GM12874 (cell line): ENCODE results near the gene G6PC3.

Source experiments
- TF ChIP-seq, protein P1 (sequence below): IDR thresholded peaks from 2 replicates; pipeline ENCODE4 v1.5.1; 2011; ENCODE audit warnings: low read depth, mild to moderate bottlenecking, control low read depth, low read length, moderate library complexity; ENCODE audit not compliant: insufficient read depth

Gene G6PC3

DNA sequence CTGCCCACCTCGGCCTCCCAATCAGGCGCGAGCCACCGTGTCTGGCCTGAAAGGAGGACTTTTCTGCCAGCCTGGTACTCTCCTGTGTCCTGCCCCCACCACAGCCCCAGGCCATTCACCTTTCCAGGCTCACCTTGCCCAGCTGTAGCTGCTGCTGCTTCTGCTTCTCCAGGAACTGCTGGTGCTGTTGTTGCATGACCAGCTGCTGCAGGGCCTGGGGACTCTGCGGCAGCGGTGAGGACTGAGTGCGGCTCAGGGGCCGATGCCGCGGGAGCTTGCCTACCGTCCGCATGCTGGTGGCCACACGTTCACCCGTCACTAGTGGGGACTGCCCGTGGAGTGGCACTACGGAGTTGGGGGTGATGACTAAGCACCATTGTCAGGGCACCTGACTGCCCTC, 17.7 kb downstream of the G6PC3 start:
- TF ChIP-seq, protein P1, sequence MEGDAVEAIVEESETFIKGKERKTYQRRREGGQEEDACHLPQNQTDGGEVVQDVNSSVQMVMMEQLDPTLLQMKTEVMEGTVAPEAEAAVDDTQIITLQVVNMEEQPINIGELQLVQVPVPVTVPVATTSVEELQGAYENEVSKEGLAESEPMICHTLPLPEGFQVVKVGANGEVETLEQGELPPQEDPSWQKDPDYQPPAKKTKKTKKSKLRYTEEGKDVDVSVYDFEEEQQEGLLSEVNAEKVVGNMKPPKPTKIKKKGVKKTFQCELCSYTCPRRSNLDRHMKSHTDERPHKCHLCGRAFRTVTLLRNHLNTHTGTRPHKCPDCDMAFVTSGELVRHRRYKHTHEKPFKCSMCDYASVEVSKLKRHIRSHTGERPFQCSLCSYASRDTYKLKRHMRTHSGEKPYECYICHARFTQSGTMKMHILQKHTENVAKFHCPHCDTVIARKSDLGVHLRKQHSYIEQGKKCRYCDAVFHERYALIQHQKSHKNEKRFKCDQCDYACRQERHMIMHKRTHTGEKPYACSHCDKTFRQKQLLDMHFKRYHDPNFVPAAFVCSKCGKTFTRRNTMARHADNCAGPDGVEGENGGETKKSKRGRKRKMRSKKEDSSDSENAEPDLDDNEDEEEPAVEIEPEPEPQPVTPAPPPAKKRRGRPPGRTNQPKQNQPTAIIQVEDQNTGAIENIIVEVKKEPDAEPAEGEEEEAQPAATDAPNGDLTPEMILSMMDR: no peak

DNA sequence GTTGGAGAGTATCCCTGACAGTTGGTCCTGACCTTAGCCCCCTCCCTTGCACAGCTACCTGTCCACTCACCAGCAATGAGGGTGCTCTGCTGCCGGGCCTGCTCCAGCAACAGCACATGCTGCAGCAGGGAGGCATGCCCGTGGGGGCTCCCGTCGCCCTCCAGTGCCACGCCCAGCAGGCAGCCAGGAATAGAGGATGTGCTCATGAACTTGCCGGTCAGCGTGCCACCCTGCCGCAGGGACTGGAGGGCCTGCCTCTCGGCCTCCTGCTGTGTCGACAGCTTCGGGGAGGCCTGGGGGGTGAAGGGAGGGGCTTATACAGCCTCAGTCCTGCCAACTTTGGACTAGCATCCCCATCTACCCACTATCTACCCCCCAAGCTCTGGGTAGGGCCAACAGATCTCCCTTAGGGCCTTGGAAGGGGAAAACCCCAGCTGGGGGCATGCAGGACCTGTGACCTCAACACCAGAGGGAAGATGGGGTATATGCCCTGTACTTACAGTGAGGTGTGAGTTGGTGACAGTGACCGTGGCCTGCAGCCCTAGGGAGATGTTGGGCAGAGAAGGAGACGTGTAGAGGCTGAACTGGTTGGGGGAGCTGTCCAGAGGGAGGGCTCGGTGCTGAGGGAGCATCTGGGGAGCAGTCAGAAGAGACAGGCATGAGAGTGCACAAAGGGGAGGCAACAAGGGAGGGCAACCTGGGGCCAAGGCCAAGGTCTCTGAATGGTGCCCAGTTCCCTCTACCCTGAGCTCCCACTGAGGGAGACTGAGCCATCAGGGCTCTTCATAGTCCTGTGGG, 20.9 kb downstream of the G6PC3 start:
- TF ChIP-seq, protein P1: no peak

DNA sequence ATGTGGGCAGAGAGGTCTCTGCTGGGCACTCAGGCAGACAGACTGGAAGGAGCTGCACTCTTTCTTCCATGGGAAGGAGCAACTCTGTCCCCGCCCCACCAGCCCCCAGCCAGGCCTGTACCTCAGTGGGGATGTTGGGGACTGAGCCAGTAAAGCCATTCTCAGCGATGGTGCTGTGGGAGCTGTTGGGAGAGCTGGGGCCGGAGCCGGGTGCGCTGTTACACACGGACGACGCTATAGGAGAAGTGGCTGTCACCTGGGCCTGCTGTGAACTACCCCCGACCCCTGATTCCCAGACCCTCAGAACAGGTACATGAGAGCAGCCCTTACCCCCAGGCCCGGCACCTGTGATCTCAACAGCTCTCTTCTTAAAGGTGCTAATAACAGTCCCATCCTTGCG, 21.5 kb downstream of the G6PC3 start:
- TF ChIP-seq, protein P1: no peak

DNA sequence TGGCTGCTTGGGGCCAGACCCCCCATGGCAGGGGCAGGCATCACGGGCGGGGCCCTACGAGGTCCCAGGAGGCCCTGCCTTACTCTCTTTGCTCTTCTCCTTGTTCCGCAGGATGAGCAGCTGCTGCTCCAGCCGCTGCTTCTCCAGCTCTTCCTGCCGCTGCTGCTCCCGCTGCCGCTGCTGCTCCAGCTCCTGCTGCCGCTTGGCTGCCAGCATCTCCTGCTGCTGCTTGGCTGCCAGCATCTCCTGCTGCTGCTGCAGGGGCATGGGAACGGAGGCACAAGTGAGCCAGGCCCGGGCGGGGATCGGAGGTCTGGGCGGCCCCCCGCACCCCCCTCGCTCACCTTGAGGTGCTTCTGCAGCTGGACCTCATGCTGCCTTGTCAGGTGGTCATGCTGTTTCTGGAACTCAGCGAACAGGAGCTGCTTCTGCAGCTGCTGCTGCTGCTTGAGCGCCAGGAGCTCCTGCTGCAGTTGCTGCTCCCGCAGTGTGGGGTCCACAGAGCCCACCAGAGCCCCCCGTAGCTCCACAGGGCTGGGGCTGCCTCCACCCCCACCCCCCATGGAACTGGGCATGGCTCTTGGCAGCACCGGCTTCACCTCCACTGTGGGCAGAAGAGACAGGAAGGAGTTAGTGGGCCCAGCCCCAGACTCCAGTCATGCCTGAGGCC, 22.8 kb downstream of the G6PC3 start:
- TF ChIP-seq, protein P1: no peak

DNA sequence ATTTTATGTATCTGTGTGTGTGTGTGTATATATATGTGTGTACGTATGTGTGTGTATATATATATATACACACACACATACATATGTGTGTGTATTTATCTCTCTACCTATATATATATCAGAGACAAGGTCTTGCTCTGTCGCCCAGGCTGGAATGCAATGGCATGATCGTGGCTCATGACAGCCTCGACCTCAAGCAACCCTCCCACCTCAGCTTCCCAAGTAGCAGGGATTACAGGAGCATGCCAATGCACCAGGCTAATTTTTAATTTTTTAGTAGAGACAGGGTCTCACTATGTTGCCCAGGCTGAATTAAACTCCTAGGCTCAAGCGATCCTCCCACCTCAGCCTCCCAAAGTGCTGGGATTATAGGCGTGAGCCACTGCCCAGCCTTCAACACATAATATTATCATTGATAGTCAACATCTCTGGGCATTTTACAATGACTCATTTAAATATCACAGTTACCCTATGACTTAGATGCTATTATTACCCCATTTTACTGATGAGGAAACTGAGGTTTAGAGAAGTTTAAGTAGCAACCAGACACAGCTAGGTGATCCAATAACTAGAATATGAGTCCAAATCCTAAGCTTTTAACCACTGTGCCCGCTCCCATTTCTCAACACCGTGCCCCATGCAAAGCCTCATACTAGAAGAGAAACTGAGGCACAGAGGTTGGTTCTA, 24.3 kb downstream of the G6PC3 start:
- TF ChIP-seq, protein P1: no peak

DNA sequence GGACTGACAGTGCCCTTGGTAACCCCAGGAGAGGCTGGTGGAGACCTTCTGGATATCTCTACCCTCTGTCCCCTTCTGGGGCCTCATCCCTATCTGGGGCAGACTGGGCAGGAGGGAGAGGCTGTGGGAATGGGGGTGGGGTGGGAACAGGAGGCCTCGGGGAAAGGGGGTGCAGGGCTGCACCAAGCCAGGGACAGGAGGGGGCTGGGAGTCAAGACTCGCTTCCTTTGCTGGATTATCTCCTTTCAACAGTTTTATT, 24.8 kb downstream of the G6PC3 start:
- TF ChIP-seq, protein P1: no peak

DNA sequence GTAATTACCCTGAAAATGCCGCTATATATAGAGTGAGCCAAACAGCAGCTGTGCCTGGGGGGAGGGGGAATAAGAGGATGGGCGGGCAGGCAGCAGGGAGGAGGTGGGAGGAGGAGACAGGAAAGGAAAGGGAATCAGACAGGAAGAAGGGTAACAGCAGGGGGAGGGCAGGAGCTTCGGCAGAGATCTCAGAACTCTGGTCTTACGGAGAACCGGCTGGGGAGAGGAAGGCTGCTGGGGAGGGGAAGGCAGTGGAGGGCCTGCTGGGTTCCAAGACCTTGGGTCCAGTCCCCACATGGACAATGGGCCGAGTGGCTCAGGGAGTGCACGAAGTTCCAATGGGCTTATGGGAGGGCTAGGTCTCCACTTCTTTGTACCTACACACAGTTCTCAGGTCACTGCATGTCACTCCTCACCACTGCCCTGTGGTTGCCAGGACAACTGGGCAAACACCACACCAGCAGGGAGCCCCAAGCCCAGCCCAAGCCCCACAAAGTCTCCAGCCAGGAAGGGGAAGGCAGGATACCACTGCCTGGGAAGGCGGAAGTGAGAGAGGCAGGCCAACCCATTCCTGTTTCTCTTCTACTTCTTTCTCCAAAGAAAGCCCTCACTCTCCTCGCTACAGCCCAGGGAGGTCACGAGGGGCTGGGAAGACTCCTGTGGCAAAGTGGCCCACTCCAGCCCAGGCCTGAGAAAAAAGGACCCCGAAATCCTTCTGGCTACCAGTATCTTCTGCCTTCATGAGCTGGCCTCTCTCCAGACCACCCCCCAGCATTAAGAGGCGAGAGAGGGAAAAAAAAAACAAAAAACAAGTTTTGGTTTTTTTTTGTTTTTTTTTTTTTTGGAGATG, 25.3 kb downstream of the G6PC3 start:
- TF ChIP-seq, protein P1: no peak
